HK-2 (cell line): Measurements from ENCODE around the gene AMBP.

Experiments
- DNase-seq: peaks from one replicate; pipeline ENCODE4 v3.0.0-alpha.2; 2018; ENCODE audit not compliant: unreplicated experiment

Gene AMBP

DNA sequence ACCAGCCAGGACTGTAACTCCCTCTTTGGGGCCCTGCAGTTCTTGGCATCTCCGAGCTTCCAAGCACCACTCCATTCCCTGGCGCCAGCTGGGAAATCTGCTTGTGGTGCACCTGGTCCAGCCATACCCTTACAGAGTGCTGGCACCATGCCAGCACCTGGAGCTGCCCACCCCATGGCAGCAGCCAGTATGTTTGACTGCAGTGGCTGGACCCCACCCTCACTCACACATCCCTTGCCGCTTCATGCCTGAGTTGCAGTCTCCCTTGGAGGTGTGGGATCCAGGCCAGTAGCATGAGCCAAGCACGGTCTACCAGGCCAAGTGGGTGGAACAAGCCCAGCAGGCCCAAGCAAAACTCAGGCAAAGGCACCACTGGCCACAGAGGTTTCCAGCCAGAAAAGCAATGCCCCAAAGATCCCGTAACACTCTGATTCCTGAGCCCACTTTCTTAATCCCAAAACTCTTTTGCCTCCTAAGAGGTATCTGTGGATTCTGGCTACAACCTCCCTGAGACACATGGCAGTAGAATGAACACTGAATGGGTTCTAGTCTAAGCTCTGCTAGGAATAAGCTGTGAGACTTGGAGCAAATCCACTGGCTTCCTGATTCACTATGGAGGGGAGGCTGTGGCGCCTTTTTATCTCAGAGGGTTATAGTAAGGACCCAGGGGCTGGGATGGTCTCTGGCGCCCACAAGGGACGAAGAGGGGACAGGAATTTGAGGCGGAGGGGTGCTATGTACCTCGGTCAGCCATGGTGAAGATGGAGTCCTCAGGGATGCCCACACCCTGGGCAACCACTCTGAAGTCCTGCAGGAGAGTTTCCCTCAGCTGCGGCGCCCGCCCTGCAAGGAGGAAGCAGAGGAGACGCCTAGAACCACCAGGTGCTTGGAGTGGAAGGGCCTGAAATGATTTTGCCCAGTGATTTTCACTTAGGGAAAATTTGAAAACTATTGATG lies 5.6 kb downstream of the AMBP start:
- DNase-seq, result no peak

GRCh38 chr9:114071197-114071795 lies 6.8 kb downstream of the AMBP start:
- no peak for DNase-seq

DNA sequence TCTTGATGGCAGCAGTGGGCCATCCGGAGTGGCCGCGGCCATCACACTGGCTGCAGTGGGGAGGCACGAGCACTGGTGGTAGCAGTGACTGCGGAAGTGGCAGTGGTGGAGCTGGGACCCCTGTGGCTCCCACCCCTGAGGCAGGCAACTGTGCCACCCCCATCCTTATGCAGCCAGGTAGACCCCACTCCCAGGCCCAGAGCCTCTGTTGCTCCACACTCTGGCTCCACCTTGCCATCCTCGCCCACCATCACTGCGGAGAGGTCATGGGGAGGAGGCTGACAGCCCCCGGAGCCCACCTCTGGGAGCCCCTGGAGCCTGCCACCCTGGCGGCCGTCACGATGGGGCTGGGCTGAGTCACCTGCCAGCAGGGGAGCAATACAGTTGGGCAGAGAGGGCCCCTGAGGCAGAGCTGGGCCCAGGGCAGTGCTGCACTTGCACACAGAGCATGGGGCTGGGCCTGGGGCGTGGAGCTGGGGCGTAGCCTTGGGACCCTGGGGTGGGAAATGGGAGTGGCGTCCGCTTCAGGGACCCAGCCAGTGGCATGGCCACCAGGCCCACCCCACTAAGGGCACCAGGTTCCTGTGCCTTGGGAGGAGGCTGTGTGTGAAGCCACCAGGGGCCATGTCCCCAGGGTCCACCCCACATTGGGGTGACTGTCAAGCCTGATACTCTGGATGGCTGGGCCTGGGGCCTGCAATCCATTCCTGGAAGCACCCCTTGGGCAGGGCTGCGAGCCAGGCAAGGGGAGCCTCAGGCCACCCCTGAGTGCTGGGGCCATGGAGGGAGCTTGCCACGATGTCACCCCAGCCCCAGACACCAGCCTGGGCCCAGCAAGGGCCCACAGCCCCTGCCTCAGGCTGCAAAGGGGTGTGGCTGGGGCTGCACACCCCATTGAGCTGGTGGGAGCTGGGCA lies 7.7 kb downstream of the AMBP start:
- no peak for DNase-seq

DNA sequence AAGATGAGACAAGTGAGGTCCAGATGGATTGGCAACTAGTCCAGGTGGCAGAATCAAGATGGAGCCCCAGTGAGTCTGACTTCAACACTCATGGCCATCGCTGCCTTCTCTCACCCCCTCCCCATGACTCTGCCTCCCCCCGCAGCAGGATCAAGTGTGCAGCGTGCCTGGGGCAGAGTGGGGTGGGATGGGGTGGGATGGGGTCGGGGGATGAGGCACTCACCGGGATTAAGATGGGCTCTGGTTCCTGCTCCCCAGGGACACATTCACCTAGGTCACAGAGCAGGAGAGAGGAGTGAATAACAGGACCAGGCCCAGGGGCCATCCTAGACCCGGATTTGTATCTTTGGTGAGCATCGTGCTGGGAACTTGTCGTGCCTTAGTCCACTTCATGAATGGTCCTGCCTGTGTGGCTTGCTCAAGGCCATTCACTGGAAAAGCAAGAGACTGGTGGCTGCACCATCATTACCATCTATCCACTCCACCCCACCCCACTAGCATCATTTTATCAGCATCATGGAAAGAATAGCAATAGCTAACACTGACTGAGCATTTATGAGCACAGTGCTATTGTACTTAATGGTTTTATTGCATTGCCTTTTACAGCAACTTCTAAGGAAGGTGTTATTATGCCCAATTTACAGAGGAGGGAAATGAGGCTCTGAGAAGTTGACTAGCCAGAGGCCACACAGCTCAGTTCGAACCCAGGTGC lies 8.5 kb downstream of the AMBP start:
- no peak for DNase-seq

GRCh38 chr9:114065304-114065703 lies 12.8 kb downstream of the AMBP start:
- DNase-seq, result no peak

GRCh38 chr9:114061830-114062474 lies 16.1 kb downstream of the AMBP start:
- no peak for DNase-seq

DNA sequence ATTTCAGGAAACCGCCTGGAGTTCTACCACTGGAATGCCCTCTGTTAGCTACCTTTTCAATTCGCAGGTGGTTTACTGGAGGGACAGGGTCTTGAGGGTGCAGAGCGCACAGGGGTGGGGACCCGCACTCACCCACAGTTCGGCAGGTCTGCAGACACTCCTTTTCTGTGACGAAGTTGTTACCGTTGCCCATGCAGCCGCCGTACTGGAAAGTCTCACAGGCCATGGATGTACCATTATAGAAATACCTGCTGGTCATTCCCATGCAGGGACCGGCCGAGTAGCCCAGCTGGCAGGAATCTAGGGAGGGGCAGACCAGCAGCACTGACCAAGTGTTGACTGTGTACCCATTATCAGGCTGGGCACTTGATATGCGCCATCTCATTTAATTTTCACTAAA lies 16.8 kb downstream of the AMBP start:
- no peak for DNase-seq

- DNase-seq, result no peak
Measured at GRCh38 chr9:114060711-114061110, 17.4 kb downstream of the AMBP start.

DNA sequence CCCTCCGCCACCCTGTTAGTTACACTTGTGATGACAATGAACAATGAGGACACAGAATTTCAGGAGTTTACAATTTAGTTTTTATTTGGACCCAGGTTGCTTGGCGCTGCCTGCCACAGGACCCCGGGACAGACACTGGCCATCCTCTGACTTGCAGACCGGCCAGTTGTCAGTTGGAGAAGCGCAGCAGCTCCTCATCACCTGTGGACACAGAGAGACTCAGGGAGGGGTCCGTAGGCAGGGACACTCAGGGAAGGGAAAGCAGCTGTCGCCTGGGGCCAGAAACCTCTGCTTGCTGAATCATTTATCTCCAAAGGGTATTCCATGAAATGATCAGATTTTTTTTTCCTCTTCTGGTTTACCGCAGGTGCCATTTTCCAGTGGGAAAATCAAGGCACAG lies 18.0 kb downstream of the AMBP start:
- no peak for DNase-seq

GRCh38 chr9:114059047-114059803 lies 18.9 kb downstream of the AMBP start:
- no peak for DNase-seq

DNA sequence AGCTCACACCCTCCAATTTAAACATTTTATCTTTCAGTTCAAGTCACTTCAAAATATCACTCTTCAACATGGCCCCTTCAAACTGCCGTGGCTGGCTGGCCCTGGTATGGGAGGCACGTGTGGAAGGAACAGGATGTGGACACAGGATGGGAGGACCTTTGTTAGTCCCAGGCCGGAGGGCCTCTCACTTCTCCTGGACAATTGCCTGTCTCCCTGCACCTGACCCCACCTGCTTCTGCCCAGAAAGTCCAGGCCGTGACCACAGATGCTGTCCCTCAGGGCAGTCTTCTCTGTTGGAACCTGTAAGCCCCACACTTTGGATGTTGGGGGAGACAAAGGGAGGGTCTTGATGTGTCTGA lies 19.4 kb downstream of the AMBP start:
- no peak for DNase-seq

- DNase-seq, result no peak
Measured at GRCh38 chr9:114057161-114057885, 20.8 kb downstream of the AMBP start.

DNA sequence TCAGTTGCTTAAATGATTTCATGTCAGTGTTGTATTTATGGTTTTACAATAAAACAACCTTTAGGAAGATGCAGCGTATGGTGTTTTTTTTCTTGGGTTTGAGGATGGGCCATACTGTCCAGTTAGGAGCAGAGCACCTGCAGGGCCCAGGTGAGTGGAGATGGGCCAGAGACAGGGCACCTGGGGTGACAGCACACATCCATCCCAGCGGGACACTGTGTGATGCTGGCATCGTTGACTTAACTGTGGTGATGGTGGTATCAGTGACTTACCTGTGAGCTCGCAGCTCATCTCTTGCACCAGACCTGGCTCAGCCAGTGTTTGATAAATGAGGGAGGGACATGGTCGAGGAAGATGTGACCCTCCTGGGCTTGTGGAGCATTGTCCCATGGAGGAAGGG lies 21.6 kb downstream of the AMBP start:
- no peak for DNase-seq

DNA sequence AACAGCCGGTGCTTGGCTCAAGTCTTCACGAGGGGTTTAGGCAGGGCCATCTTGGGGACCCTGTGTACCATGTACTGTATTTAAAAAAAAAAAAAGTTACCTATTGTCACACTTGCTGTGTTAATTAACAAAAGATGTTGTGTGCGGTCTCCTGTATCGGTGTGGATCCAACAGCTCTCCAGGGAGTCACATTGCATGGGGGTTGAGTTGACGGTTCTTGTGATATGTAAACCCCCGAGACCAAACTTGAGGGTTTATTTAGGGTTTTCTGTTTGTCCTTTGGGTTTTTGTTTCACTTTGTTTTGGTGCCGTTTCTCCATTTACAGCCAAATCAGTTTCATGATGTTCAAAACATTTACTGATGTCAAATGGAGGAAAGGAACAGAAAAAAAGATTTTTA lies 22.2 kb downstream of the AMBP start:
- no peak for DNase-seq

DNA sequence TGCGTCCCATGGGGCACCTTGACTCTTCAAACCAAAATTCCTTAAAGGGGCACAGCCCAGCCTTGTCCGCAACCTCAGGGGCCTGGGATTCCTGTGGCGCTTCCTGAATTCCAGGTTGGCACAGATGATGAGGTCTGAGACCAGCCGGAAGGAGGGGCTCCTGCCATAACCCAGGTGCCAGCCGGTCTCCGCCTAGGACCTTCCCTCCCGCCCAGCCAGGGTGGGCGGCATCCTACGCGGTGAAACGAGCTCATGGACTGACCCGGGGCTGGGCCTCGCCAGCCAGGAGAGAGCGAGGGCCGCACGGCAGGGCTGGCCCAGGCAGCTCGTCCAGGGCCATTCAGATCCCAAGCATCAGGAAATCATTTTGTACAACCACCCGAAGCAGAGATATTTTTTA lies 23.0 kb downstream of the AMBP start:
- DNase-seq, result no peak

- DNase-seq, result no peak
Measured at GRCh38 chr9:114054191-114054690, 23.9 kb downstream of the AMBP start.

GRCh38 chr9:114053246-114054005 lies 24.7 kb downstream of the AMBP start:
- DNase-seq, result no peak

DNA sequence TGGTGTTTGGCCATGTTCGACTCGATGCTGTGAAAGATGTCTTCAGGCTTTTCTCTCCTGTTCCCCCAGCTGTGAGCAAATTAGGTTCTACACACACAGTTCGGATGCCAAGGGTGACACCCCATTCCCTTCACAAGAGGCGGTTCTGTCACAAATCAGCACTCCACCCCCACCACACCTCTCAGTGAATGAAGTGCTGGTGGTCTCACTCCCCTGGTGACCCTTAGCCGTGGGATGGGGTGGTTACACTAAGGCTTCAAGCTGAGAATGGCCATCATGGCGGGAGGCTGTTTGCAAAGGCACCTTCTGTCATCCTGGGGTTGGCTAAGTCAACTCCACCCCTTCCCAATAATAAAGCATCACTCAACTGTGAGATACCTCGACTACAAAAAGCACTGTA lies 26.4 kb downstream of the AMBP start:
- DNase-seq, result no peak

DNA sequence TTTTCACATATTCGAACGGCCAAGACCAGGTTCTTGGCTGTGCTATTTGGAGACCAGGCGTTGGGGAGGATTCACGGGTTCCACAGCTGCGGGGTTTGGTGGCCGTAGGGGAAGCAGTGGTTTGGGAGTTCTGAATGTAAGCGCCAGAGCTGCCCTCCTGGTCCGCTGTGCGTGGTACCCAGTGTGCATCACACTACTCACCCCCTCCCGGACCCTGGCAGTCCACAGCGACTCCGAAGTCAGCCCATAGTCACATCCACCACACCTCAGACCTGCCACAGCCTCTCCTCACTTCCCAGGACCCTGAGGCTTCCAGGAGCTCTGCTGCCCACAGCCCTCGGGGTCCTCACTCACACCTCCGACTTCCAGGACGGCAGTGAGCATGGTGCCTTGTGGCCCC lies 26.8 kb downstream of the AMBP start:
- no peak for DNase-seq
